Fibroblast of skin of back (primary cell): ENCODE measurements around the gene MAP7D2.

Source experiments
- DNase-seq: peaks from one replicate; pipeline ENCODE4 v3.0.0-alpha.2; 2013

MAP7D2 gene

DNA sequence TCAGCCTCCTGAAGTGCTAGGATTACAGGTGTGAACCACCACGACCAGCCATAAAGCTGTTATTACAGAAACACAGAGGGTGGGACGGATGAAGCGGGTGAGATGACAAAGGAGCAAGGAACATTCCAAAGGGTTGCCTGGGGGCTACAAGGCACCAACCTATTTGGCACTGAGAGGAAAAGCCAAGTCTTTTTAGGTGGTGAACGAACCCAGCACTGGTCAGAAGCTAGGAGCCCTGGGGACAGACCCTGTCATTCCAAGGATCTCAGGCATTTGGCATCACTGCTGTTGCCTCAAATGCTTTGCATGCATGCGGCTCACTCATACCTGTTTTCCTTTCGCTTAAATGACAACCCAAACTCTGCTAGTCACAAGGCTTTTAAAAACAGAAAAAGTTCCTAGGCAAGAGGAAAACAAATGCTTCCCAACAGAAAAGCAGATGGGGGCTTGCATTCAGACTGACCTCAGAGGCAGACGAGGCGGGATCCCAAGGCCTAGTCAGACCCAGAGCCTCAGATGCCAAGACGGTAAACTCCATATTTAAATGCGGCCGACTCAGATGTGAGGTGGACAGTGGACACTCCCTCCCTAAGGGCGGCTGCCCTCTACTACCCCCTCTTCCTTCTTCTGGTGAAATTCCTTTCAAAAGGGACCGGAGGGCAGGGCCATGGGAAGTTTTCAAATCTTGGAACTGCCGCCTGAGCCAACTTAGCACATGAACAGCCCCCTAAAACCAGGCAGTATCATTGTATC, 4.5 kb downstream of the MAP7D2 start:
- no peak for DNase-seq

DNA sequence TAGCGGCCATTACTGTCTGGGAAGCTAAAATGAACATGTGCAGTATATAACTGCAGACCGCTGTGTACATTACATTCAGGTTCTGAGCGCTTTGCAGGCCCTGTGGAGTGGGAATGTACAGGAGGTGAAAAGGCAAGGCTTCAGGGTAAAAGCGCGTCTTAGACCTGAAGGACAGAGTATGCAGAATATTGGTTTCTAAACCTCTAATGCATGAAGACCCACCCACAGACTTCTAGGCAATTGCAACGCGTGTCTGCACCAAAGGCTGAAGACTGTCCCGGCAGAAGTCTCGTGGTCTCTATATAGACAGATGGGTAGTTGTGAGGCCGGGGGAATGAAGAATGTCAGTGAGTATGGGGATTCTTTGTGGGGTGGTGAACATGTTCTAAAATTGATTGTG, 5.4 kb downstream of the MAP7D2 start:
- DNase-seq, result no peak

DNA sequence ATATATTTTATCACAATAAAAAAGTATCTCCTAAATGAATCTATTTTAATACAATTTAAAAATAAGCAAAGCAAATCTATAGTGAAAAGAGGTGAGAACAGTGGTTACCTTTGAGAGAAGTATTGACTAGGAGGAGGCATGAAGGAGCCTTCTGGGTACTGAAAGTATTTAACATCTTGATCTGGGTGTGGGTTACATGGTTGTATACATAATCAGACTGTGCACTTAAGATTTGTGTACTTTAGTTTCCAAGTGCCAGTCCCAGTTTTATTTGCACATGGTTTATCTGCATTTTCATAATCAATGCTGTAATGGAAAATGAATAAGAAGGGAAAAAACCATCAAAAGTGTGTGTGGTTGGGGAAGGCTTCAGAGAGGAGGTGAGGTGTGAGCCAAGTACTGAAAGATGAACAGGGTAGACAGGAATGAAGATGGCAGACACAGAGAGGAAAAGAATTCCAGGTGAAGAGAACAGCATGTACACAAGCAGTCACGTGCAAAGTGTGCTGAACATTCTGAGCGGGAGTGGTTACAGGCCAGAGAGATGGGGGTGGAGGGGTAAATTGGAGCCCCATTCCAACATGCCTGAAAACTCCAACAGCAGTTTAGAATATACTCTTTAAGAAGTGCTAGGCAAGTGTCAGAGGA, 14.6 kb downstream of the MAP7D2 start:
- no peak for DNase-seq

DNA sequence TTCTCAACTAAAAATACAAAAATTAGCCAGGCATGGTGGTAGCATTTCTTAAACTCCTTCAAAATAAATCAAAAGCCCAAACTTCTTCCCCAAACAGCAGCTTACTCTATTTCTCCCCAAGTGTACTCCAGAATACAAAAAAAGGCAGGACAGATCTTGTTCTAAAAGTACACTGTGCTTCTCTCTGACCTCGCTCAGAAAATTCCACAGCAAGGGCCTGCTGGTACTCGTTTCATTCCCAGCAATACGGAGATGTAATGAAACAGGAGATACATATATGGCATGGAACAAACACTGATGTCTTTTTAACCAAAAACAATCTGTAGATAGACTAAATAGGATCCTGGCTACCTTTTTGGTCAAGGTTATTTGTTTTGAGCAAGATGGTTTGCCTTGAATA, 25.2 kb downstream of the MAP7D2 start:
- no peak for DNase-seq

DNA sequence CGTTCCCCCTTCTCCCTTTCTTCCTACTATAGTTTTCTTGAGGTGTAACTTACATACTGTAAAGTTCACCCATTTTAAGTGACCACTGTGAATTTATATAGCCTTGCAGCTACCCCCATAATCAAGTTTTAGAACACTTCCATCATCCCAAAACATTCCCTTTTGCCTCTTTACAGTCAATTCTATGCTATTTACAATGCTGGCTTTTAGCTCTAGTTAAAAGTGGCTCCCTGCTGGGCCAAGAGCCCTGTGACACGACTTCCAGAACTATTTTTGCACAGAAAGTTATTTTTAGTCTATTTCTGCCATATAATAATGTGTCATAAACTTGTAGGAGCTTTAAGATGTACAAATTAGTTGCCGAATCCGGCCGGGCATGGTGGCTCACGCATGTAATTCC, 26.9 kb downstream of the MAP7D2 start:
- peak; percentile 29 for DNase-seq

DNA sequence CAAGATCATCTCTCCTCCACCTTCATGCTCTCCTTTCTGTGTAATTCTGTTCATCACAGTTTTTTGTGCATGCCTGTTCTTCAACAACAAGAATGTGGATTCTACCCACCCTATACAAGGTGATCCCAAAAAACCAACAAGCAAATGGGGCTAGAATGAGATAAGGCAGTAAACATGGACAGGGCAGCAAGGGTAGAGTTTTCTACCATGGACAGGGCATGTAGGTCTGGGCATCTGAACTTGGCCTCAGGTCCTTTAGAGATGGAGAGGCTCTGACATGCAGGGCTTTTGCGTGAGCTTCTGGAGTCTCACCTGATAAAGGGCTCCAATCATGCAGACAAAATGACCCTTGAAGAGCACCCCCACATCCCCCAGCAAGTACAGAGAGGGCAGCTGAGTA, 36.4 kb downstream of the MAP7D2 start:
- no peak for DNase-seq

DNA sequence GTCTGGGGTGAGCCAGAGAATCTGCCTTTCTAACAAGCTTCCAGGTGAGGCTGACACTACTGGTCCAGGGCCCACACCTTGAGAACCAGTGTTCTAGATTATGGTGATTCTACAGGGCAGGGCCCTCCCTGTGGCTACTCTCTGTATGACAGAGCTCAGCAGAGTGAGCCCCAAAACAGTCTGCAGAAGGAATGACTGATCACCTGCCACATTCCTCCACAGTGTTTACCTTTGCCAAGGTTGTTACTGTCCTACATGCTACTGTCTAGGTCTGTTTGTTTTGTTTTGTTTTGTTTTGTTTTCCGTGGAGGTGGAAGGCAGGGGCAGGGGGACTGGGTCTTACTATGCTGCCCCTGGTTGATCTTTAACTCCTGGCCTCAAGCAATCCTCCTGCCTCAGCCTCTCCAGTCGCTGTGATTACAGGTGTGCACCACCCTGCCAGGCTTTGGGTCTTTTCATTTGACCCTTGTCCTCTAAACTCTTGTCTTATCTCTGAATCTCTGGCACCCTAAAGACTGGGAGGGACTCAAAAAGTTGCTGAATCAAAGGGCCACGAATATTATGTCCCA, 45.1 kb downstream of the MAP7D2 start:
- no peak for DNase-seq

DNA sequence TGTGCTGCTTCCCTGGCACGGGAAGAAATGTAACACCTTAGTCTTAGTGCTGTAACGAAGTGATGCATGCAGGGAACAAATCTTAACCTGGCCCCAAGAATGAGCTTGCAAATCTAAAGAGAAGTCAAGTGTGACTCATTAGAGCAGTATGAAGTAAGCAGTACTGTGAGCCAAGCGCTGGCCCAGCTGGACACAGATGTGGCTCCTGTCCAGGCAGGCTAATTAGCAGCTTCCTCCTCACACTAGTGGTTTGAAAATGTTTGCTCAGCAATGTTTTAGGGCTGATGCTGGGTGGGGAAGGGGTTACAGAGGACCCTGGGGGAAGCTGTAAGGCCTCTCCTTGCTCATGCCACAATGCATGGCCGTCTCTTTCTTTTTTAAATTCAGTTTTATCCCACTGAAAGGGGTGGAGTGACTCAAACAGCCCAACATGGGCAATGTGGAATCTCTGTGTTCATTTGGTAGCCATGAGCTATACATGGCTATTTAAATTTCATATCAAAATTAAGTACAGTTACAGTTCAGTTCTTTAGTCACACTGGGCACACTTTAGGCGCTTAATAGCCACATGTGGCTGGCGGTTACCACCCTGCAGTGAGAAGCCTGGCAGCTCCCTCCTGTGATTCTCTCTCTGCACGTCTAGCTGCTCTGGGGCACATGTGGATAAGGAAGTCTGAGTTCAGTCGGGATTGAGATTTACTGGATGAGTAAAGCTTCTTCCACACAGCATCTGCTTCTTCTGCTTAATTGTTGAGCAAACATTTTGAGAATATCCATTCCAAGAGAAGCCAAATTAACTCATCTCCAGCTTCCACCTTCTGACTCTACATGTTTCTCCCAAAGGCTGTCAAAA, 48.8 kb downstream of the MAP7D2 start:
- peak; percentile 80 for DNase-seq

DNA sequence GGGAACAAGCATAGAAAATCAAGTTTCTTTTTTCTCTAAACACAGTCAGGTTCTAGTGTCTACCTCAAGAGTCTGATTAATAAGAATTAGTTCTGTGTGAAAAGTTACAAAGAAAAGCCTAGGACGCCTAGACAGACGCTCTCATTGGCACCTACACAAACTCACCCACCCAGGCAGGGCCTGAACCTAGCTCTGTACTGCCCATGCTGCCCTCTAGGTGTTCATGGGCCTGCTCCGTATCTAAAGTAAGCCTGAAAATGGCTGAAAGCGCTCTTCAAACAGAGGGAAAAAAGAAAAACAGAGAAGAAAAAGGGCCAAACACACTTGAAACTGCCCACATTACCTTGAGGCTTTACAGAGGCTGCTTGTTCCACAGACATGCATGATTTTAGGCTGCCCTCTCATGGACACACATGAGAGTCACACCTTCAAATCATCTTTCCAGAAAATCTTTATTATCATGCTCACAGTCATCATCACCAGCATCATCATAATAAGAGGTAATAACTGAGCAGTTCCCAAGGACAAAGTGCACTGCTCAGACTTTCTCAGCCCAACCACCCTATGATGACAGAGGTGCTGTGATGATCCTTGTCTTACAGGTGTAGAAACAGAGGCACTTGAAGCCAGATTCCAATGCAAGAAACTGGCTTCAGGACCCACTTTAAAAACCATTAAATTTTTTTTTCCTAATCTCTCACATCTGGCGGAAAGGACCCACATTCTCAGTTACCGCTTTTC, 49.6 kb downstream of the MAP7D2 start:
- peak; percentile 45 for DNase-seq

DNA sequence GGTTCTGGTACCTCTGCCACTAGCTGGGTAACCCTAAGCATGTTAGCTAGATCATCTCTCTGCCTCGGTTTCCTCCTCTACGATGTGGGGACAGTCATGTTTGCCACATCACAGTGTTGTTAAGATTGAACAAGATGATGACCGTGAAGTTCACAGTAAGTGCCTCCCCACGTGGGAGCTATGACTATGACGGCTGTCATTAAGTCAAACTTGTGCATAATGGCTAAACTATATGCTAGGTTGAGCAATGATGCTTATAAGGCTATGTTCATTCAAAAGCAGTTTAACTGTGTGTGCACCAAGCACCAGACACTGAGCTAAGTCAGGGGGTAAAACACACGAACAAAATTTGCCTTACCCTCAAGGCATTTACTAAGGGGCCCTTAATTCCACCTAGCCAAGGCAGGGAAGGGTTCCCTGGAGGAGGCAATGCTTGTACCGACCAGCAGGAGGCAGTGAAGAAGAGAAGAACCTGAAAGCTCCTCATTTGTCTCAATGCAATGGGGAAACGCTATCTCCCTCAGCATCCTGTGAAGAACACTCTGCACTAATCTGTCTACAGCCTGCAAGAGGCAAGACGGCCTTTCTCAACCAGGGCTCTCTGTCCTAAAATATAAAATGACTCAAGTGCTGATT, 52.9 kb downstream of the MAP7D2 start:
- DNase-seq, result no peak

DNA sequence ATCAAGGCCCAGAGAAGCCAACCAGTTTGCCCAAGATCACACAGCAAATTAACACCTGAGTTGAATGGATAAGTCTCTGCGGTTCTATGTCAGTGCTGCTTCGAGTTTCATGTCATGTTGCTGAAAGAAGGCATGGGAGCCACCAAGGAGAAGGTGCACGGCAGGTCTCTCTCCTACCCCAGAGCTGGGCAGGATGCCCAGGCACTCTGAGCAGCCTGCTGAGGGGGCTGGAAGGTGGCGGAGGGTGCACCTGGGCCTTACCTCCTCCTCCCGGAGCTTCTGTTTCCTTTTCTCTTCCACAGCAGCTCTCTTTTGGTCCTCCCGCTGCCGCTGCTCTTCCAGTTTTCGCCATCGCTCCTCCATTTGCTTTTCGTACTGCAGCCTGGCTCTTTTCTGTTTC, 53.6 kb downstream of the MAP7D2 start:
- no peak for DNase-seq

DNA sequence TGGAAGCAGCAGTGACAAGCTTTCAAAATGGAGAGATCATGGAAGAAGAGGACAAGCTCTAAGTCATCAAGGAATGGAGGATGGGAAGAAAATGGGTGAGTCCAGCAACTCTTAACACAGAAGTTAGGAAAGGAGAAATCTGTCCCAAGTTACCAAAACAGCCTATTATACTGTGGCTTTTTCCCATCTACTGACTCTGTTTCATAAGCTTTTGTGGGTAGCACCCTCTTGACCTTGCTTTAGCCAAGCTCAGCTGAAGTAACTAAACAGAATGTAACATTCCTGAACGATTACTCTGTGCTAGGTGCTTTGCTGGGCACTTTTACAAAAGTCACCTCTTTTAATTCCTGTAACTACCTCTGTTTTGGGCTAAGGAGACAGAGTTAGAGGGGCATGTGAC, 54.9 kb downstream of the MAP7D2 start:
- DNase-seq, result no peak

DNA sequence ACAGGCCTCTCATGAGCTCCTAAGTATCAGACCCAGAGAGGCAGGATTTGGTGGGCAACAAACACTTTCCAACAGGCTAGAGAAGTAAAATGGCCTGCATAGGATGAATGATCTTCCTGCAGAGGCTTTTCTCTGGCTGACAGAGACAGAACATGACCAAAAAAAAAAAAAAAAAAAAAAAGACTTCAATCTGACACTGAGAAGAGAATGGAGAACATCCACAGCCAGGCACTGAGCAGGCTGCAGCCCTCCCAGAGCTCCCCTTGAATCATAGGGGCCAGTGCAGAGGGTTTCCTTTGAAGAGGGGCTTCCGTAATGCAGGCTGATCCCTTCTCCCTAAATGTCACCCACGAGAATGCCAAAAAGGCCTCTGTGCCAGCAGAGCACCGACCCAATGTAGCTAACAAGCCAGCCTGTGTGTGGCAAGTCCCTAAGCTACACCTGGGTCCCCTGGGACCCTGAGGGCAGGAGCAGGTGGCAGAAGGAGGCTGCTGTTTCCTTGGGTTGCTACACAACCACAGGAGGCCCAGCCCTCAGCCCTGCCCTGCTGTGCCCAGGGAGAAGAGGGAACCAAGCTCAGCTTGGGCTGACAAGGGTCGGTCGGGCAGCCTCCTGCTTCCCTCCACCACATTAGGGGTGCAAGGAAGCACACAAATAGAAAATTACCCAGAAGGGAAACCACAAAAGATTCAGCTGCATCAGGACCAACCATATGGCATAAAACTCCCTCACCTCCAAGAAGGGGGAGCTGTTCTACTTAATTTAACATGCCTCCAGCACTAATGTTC, 55.6 kb downstream of the MAP7D2 start:
- DNase-seq, result no peak

DNA sequence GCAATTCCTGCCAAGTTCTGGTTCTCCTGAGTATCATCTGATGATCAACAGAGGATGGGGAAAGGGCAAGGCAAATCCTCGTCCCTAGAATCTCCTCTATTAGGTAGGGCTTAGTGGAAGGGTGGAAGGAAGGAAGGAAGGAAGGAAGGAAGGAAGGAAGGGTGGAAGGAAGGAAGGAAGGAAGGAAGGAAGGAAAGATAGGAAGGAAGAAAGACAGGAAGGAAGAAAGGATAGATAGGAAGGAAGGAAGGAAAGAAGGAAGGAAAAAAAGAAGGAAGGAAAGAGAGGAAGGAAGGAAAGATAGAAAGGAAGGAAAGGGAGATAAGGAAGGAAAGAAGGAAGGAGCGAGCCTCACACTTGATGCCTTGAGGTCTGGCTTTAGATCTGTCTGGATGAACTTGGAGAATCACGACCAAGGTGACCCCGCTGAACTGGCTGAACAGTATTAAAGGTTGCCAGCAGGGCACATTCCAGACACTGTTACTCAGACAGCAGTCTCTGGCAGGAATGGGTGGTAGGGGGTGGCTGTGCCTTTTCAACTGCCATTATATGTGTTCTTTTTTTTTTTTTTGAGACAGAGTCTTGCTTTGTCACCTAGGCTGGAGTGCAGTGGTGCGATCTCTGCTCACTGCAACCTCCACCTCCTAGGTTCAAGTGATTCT, 57.1 kb downstream of the MAP7D2 start:
- peak; percentile 12 for DNase-seq

DNA sequence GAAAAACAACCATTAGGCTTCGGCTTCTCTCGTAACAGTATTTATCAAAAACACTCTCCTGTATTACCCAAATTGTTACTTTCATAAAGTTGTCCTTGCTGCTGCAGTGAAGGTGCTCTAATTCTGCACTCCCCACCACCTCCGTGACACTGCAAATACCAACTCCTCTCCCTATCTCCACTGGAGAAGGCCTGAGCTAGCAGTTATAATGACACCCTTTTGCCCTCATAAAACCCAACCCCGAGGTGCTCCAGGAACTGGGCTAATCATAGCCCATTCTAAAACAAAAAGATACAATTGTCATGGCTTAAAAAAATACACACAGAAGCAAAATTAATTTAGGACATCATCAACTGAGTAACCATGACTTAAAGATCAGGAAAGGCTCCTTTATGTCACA, 59.2 kb downstream of the MAP7D2 start:
- DNase-seq, result no peak

DNA sequence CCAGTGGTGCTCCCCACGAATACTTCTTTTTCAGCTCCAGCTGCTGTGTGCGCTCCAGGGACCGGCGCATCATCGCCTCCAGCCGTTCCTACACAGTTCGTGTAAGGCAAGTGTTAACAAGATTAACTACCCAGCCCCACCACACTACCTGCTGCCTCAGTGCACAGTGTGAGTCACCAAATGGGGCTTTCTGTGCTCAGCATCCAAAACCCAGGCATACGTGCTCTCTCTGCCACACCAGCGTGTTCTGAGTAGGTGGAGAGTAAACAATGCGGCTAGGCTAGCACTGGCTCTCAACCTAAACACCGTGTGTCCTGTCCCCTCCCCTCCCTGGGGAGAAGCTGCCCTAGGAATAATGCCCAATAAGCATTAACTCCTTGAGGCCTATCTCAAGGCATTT, 60.0 kb downstream of the MAP7D2 start:
- DNase-seq, result no peak

DNA sequence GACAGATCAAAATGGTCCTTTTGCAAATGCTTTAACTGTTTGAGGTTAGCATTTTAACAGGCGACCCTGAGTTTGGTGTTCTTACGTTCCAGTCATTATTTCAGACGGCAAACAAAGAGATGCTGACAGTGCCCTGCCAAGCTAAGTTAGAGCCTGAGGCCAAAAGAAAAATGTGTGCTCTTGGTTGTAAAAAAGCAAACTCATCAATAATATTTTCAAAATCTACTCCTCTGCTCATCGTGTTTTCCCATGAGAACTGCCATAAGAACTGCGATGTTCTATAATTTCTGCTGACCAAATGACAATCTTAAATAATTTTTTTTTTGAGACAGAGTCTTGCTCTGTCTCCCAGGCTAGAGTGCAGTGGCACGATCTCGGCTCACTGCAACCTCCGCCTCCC, 63.2 kb downstream of the MAP7D2 start:
- DNase-seq, result no peak

DNA sequence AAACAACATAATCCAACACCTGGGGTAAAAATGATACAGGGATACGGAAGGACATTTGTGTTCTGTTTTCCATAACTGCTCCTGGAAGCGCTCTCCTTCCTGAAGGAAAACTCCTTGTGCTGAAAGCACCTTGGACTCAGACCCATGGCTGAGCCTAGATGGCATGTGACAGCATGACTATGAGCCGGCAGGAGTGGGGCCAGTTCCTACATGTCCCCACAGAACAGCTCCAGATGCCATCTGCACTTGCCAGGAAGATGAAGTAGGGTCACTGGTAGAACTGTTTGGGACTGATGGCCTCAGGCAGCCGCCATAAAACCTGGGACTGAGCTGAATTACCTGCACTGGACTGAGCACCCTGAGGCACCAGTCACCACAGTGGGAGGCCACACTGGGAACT, 69.8 kb downstream of the MAP7D2 start:
- DNase-seq, result no peak

DNA sequence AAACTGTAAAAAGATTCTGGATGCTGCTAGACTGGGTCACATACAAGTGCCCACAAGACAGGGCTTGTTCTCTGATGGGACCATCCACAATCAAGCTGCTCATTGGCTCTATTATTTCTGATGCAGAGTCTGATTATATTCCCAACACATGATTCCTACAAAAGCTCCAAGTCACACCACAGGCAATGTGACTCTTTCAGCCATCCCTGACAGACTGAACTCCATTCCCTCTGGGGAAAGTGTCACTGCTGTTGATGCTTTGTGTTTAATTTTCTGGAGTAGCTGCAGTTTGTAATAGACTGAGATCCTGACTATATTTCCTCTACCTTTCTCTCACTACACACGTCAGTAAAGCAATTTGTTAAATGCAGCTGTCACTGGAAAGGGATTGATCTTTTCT, 70.5 kb downstream of the MAP7D2 start:
- DNase-seq, result no peak

DNA sequence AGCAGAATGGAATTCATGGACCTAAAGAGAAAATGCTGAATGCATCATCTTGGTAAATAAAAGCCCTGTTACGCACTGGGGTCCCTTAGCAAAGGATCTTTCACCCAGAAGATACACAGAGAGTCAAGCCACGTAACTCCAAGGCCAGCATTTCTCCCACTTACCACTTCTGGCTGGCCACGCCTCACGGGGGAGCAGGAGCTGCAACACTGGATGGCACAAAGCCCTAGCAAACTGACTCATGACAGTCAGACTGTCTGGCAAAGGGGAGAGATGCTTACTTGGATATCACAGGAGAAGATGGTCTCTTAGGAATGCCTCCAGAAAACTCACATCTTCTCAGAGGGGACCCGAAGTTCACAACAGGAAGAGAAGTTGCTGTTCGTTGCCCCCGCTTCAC, 74.5 kb downstream of the MAP7D2 start:
- DNase-seq, result no peak

DNA sequence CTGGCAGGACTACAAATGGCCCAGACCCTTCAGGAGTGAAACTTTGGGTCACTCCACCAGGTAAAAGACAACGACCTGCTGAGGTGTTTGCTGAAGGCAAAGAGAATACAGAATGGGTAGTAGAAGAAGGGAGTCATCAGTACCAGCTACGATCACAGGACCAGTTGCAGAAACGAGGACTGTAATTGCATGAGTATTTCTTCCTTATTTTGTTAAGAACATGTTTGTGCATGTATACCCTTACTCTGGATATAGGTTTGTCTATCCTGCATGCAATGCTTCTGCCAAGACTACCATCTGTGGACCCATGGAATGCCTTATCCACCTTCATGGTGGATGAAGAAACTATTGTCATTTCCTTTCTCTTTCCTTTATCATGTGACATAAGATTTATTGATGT, 77.7 kb downstream of the MAP7D2 start:
- no peak for DNase-seq
